D341Med (cell line): ENCODE results near the gene PCSK2.
A peak's percentile ranks its signal among the peaks of the same experiment; 100 is the strongest.

Experiments
- DNase-seq: peaks from one replicate; pipeline ENCODE4 v3.0.0; 2012; ENCODE audit warnings: low spot score

The PCSK2 gene

DNA sequence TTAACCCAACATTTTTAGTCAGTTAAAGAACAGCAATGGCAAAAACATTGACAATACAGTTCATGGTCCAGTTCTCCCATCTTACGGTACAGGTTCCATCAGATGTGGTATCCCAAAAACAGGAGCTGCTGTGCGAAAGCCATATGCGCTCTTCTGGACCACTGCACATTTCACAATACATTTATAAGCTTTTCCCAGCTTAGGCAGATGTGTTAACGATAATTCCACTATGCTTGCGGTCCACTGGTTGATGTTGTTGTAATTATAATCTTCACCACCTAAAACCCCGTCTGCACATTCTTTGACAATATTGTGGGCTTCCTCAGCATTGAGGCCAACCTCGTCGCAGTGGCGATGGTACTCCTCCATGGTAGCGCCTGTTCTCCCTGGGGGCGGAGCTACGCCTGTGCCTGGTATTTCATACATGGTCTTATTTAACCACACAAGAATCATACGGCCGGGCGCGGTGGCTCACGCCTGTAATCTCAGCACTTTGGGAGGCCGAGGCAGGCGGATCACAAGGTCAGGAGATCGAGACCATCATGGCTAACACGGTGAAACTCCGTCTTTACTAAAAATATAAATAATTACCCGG, 252.3 kb downstream of the PCSK2 start:
- no peak for DNase-seq

DNA sequence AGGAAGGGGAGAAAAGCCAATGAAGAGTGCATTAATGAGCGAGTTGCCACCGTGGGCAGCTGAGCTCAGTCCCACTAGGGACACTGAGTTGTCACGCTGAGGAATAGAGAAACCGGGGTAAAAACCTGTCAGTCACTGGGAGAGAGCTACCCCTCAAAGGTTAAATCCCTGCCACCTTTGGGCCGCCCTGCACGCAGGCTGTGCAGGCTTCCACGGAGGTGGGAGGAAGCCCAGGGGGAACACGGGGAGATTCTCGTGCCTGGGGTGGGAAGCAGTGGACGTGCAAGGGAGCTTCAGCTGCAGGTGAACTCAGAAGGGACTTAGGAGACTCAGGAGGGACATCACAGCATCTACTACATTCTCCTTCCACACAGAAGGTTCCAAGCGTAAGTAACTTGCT, 253.9 kb downstream of the PCSK2 start:
- no peak for DNase-seq

DNA sequence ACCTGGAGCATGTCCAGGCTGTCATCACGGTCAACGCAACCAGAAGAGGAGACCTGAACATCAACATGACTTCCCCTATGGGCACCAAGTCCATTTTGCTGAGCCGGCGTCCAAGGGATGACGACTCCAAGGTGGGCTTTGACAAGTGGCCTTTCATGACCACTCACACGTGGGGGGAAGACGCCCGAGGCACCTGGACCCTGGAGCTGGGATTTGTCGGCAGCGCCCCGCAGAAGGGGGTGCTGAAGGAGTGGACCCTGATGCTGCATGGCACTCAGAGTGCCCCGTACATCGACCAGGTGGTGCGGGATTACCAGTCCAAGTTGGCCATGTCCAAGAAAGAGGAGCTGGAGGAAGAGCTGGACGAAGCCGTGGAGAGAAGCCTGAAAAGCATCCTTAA, 254.8 kb downstream of the PCSK2 start:
- DNase-seq, result no peak

DNA sequence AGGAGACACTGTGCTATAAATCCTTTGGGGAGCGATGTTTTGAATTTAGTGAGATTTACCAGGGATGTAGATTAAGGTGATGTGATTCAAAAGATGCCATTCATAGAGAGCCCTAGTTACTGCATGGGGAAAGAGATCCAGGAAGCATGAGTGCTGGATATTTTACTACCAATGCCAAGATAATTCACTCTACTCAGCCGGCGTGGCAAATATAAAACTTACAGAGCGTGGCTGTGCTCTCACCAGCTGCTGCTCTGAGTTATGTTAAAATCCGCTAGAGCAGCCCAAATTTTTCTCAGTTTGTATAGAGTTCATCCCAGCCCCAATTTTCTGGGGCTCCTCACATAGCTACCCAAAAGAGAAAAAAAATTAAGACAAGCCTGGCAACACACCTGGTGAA, 255.7 kb downstream of the PCSK2 start:
- DNase-seq, result no peak

- no peak for DNase-seq
Observed at GRCh38 chr20:17485017-17485416, 258.2 kb downstream of the PCSK2 start.

DNA sequence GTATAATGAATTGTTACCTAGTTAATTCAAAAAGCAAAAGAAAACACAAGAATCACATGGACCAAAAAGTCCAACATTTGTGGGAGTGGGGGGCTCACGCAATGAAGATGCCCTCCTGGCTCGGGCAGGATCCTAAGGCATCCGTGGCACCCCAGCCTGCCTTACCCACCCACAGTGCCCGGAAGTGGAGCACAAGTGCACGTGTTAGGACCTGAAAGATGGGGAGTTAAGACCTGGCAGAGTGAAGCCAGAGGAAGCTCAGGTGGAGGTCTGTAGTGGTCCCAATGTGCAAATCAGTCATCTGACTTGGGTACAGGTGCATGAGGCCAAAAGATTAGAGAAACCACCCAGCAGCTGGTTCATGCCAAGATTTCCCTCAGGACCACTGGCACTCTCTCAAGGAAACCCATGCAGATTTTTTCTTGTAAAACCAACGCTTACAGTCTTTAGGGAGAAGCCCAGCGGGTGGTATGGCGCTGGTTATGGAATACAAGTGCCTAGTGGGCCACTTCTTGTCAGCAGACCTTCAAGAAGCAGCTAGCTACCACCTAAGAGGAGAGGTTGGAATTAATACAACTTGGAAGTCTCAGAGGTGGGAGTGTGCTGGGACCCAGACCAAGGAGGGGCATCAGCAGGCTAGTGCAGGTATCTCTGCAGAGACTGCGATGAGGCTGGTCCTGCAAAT, 262.2 kb downstream of the PCSK2 start:
- DNase-seq, result no peak

- DNase-seq, result no peak
Observed at GRCh38 chr20:17490501-17490900, 263.7 kb downstream of the PCSK2 start.

DNA sequence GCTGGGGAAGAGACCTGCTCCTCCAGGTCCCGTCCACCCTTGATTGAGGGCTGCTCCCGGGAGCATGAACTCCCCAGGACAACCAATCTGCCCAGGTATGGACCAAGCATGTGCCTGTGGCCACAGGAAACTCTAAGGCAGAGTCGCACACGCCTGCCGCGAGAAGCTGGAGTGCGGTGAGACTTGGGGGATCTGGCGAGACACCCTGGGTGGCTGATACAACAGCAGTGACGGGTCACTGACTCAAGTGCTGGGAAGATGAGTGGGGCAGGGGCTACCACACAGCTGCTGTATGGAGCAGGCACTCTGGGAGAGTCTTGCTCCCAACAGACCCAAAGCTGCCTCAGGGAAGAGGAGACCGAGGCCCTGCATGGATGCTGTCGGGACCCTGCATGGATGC, 264.2 kb downstream of the PCSK2 start:
- DNase-seq, result no peak

DNA sequence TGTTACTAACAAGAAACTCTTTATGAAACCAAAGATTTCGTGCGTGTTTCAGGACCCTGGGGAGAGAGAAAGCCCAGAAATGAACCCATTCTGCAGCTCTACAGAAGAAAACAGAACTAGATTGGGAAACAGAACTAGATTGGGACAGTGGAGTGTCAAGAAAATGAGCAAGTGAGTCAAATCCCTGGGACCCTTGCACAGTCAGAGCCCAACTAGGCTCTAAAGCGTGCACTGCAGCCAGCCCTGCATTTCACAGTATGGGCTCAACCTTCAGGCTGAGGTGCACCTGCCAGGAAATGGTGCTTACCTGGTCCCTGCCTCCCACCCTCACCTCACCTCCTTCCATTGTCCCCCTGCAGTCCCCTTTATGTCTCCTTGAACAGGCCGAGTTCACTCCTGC, 264.6 kb downstream of the PCSK2 start:
- no peak for DNase-seq

- no peak for DNase-seq
Observed at GRCh38 chr20:17493173-17493572, 266.3 kb downstream of the PCSK2 start.

DNA sequence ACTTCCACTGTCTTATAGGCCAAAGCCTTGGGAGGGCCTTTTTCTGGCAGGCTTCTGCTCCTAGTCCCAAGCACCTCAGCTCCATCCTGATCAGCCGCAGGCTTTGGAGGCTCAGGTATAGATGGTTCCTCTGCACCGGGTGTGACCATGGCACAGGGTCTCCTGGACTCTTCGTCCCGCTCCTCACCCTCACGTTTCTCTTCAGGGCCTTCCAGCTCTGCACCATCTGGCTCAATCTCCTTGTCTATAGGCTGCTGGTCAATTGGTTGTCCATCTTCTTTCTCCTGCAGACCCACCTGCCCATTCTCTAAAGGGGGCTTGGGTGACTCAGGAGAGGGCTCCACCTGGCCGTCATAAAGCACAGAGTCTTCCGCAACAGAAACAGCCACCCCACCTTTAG, 267.4 kb downstream of the PCSK2 start:
- DNase-seq, result no peak

GRCh38 chr20:17495826-17496225, 269.0 kb downstream of the PCSK2 start:
- DNase-seq, result no peak

GRCh38 chr20:17497821-17498580, 271.2 kb downstream of the PCSK2 start:
- DNase-seq, result no peak

DNA sequence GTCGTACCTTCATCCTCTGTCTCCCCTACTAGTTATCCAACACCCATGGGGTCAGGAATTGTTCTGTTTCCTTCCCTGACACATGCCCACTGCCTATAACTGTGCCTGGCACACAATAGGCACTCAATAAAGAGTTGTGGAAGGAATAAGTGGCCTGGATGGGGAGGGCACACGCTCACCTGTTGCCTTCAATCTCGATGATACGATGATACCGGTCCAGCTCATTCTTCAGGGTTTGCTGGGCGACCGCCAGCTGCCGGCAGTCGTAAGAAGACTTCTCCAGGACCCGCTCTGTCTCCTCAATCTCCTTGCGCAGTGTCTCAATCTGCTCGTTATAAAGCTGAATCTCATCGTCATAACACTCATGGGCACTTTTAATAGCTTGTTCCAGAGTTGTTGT, 271.8 kb downstream of the PCSK2 start:
- no peak for DNase-seq

DNA sequence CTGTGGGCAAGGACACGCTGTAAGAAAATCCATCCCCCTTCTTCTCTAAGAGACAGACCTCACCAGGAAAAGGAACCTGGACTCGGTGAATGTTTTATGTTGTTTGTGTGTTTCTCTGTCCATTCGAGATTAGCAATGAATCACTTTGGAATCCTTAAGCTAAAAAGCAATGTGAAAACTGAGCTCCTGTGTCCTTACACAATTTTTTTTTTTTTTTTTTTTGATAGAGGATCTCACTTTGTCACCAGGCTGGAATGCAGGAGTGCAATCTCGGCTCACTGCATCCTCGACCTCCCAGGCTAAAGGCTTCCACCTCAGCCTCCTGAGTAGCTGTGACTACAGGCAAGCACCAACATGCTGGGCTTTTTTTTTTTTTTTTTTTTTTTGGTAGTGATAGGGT, 272.2 kb downstream of the PCSK2 start:
- DNase-seq, result no peak

DNA sequence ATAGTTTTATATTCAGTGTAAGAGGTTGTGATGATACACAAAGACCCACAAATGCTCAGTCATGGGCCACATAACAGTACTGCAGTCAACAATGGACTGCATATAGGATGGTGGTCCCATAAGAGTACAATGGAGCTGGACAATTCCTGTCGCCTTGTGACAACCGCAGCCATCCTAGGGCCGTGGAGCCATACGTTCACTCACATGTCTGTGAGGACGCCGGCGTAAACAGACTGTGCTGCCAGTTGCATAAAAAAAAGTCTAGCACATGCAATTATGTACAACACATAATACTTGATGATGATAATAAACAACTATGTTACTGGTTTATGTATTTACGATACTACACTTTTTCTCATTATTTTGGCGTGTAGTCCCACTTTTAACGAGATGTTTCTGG, 273.4 kb downstream of the PCSK2 start:
- no peak for DNase-seq

DNA sequence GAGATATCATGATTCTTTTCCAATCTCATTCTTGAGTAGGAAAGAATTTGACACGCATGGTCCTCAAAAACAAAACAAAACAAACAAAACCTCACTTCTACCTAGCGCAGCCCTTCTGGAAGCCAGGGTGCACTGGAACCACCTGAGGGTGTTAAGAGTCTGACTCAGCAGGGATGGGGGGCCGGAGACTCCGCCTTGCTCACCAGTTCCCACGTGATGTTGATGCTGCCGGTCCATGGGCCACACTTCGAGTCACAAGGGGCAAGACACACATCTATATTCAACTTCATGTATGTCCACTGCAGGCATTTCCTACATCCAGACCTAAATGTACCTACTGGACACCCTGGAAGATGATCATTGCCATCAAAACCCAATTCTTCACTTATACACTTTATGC, 274.0 kb downstream of the PCSK2 start:
- no peak for DNase-seq

DNA sequence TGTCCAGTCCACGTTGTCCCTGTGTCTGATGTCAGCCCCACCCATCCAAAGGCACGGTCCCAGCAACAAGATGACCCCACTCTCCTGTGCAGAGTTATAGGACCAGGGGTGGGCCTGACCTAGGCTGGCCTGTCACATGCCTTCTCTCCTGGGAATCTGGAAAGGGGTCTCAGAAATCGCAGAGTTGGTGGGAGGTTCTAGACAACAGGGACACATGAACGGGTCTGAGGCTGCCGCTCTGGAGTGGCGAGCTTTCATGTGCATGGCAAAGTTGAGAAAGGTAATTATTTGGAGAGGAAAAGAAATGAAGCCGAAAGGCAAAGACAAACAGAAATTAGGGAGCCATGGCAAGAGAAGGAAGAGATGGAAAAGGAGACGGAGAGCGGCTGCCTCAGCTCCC, 274.9 kb downstream of the PCSK2 start:
- DNase-seq, result no peak

GRCh38 chr20:17502105-17502504, 275.3 kb downstream of the PCSK2 start:
- DNase-seq, result no peak

DNA sequence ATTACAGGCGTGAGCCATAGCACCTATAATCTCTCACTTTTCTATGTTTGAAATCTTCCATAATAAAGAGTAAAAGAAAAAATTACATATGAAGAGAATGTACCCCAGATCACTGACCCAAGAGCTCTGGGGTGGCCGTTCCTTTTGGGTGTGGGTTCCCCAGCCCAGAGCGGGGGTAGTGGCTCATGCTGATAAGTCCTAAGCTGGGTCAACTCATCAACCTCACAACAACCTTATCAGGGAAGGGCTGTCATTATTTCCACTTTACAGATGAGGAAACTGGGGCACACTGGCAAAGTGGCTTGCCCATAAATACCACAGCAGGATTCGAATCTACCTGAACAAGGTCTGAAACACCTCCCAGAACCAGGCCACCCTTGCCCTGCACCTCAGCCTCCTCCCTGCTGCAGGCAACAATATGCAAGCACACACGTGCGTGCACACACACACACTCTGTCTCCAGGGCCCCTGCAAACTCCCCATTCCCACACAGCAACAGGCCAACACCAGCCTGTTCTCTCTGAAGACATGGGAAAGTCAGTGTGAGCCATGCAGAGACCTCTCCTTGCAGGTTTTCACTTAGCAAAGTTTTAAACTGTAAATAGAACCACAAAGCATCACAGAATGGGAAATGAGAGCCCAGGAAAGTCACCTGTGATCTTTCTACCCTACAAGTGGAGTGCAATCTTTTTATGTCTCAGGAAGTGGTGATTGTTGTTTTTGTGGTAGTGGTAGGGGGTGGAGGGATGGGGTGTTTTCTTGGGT, 276.6 kb downstream of the PCSK2 start:
- no peak for DNase-seq

- DNase-seq, result peak; percentile 60
Observed at GRCh38 chr20:17504066-17504897, 277.4 kb downstream of the PCSK2 start.
